SJCRH30 (cell line): Measurements from ENCODE around the gene CCDC138. TPM values are rescaled to one million over a fixed set of nuclear protein-coding genes. Genes with fewer than 3 reads are reported as not detected.

ENCODE experiments used
- DNase-seq, 2 experiments: peaks; one replicate each; pipeline ENCODE4 v3.0.0-alpha.2; 2015 to 2020
- H3K27ac ChIP-seq: fragments of 250-450 bp; sonication (Bioruptor Pico); 2 replicates; pipeline ENCODE4 v1.5.1; 2020; ENCODE audit warnings: mild to moderate bottlenecking, moderate library complexity
- H3K27me3 ChIP-seq: fragments of 250-450 bp; sonication (Bioruptor Pico); 2 replicates; pipeline ENCODE4 v1.5.1; 2020; ENCODE audit warnings: mild to moderate bottlenecking, moderate library complexity
- H3K36me3 ChIP-seq: fragments of 250-450 bp; sonication (Bioruptor Pico); 2 replicates; pipeline ENCODE4 v1.5.1; 2020; ENCODE audit warnings: mild to moderate bottlenecking, moderate library complexity
- H3K4me1 ChIP-seq: fragments of 250-450 bp; sonication (Bioruptor Pico); 2 replicates; pipeline ENCODE4 v1.5.1; 2020; ENCODE audit warnings: mild to moderate bottlenecking, moderate library complexity
- H3K4me3 ChIP-seq: fragments of 250-450 bp; sonication (Bioruptor Pico); 2 replicates; pipeline ENCODE4 v1.5.1; 2020; ENCODE audit warnings: mild to moderate bottlenecking, moderate library complexity
- H3K9me3 ChIP-seq: fragments of 250-450 bp; sonication (Bioruptor Pico); replicated peaks from 2 replicates; pipeline ENCODE4 v1.5.1; 2020; ENCODE audit warnings: mild to moderate bottlenecking, moderate library complexity
- total RNA-seq: library from RNA; depleted of rRNA; stranded (reverse); fragments of >200 nt; shearing (Covaris generic); gene quantifications from 2 replicates; pipeline ENCODE4 v1.2.3, GENCODE V29; 2014

The CCDC138 gene
- total RNA-seq, 1 experiment from 2014 or later: 47.2 TPM

DNA sequence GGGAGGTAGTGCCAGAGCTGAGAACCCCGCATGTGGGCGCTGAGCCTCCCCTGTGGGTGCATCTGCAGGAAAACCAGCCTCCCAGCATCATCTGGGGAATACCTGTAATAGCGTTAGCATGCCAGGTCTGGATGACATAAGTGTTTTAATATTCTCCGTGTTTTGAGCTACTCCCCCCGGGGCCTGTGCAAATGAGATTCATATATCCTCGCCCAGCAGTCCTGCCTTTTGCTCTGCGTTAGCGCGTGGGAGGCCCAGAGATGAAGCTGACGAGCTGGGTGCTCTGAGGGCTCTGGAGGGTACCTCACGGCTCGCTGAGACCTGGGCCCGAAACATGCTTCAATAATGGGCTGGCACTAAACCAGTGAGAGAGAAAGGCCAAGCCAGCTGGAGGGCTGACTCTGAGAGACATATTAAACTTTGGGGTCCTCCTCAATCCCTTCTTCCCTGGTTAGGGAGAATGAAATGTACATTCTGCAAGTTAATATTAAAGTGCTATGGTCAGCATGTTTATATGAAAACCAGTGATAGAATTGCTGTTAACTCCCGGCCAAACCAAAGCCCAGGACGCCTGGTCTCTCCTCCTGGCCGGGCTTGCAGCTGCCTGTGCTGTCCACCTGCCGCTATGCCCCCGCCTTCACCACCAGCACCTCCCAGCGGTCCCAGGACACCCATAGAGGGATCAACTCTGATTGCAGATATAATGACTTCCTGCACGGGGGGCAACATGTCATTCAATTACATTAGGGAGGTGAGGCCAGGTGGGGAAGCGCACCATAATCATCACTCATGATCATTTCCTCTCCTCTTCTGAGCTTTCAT, 125.4 kb downstream of the CCDC138 start:
- peaks cover 14% of the 10 kb centered on the region; the same call in 1 of the 2 replicates for H3K4me1 ChIP-seq
- no peaks in the 10 kb centered on the region for H3K36me3 ChIP-seq
- no peak overlapping the region for H3K4me3 ChIP-seq
- H3K27me3 ChIP-seq: no peaks in the 10 kb centered on the region
- no peaks in the 10 kb centered on the region for H3K9me3 ChIP-seq
- DNase-seq: no peak
- no peak overlapping the region for H3K27ac ChIP-seq

DNA sequence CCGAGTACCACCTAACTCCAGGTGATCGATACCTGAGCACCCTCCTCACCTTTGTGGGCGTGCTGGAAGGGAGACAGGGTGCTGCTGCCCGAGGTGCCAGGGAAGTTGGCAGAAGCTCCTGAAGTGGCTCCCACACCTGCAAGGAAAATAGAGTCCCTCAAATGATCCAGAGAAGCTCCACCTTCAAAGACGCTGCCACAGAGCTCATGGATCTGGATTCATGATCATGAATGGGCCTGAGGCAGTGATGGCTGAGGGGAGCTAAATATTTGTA, 126.0 kb downstream of the CCDC138 start:
- DNase-seq: no peak
- no peaks in the 10 kb centered on the region for H3K9me3 ChIP-seq
- H3K27ac ChIP-seq: no peak overlapping the region
- H3K36me3 ChIP-seq: no peaks in the 10 kb centered on the region
- H3K27me3 ChIP-seq: no peaks in the 10 kb centered on the region
- H3K4me1 ChIP-seq: peaks cover 19% of the 10 kb centered on the region
- H3K4me3 ChIP-seq: no peak overlapping the region

DNA sequence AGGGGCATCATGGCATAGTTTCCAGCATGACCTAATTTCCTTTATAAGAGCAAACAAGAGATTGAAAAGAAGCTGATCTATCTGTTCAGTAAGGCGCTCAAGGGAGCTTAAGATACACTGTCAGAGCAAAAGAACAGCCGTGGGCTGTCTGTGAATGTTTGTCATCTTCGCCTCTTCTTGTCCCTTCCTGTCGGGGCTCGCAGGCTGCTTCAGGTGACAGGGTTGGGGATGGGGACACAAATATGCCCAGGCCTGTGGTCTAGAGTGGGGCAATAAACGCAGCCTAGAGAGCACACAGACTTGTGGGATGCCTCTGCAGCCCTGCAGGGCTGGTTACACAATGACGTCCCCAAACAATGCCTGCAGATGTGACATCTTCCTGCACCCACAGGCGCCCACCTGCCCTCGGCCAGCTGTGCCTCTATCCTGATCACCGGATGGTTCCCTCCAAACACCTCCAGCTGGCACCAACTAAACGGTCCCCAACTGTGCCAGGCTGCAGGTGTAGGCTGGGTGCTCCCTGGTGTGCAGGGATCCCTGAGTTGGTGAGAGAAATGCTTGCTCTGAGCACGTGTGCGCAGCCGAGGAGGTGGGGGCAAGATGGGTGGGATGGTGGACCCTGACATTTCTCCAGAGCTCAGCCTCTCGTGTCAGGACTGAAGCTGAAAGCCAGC, 129.7 kb downstream of the CCDC138 start:
- no peak for DNase-seq
- no peaks in the 10 kb centered on the region for H3K36me3 ChIP-seq
- H3K4me3 ChIP-seq: no peak overlapping the region
- H3K9me3 ChIP-seq: no peaks in the 10 kb centered on the region
- H3K27me3 ChIP-seq: no peaks in the 10 kb centered on the region
- H3K4me1 ChIP-seq: peaks cover 5% of the 10 kb centered on the region
- H3K27ac ChIP-seq: no peak overlapping the region

DNA sequence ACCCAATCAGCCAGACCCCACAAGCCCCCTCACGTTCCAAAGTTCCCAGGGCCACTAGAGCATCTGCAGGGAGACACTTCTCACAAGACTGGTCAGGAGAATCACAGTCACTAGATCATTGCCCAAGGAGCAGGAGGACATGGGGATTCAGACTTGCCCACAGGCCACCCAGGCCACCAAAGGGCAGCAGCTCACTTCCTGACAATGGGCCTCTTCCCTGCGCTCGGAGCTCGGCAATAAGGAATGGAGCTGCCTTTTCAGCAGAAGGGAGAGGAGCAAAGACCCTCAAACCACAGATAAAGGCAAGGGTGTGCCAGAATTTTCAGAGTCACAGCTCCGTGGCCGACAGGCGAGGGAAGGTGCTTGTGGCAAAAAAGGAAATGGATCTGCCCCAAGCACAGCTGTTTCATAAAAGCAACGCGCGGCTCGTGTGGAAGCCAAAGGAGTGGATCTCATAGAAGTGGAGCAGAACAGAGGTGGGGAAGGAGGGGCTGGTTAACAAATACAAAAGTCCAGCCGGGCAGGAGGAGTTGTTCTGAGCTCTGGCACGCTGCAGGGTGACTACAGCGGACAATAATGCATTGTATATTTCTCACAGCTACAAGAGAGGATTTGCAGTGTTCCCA, 130.3 kb downstream of the CCDC138 start:
- peak; percentile 50 to 65 for DNase-seq

DNA sequence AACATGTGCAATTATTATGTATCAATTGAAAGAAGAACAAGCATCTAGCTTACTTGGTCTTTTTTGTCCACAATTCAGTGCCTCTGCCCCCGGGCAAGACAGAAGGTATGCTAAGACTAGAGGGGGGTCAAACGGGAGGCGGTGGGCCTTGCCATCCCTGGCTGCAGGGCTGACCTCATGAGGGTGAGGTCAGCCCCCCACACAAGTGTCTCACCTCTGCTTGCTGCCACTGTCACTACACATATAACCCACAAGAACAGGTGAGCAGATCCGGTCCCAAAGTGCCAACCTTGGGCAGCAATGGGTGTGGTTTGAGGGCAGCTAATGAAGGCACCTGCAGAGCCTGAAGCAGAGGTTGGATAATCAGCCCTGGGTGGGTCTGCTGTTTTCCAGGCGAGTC, 131.0 kb downstream of the CCDC138 start:
- Histone ChIP-seq H3K27me3 (no peaks in the 10 kb centered on the region; the same call in 1 of the 2 replicates), H3K36me3 (no peaks in the 10 kb centered on the region), H3K4me3 (no peak overlapping the region), H3K9me3 (no peaks in the 10 kb centered on the region), H3K4me1 (peaks cover 5% of the 10 kb centered on the region), H3K27ac (no peak overlapping the region)
- DNase-seq: no peak

More for the DNA sequence above, 130.3 kb downstream of the CCDC138 start:
- H3K27me3 ChIP-seq: no peaks in the 10 kb centered on the region; the same call in 1 of the 2 replicates
- no peaks in the 10 kb centered on the region for H3K36me3 ChIP-seq
- peaks cover 5% of the 10 kb centered on the region for H3K4me1 ChIP-seq
- 0 out of 2 replicates have a peak overlapping the region, but pooled peaks have one; percentile 2 for H3K4me3 ChIP-seq
- no peak overlapping the region for H3K27ac ChIP-seq
- no peaks in the 10 kb centered on the region for H3K9me3 ChIP-seq

DNA sequence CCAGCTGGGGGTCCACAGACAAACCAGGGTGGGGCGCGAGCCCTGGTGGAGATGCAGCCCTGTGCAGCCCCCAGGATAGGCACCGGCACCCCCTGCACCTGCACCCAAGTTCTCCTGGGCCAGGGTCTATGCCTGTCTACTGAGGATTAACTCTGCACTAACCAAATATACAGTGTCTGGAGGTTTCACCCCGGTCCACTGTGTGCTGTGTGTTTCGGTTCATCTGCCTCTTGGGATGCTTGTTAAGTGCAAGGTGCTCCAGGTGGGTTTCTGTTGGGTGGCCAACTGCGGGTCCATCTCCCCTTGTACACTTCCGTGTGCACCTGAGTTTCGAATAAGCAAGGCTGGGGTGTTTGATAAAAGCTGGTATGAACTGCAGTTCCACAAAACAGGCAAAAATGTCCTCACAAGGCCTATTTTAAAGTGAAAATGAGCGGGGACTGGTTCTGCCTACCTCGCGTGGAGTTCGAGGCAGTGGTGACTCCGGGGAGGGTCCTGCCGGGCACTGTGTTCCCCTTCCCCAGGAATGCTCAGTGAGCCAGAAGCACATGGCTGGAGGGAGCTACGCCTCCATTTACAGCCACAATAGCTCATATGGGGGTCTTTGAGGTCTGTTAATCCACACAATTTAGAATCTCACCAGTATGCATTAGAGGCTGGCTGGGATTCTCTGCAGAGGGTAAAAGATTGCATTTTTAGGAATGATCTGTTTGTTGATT, 131.7 kb downstream of the CCDC138 start:
- Histone ChIP-seq H3K4me1 (peaks cover 5% of the 10 kb centered on the region), H3K27ac (no peak overlapping the region), H3K9me3 (no peaks in the 10 kb centered on the region), H3K36me3 (no peaks in the 10 kb centered on the region), H3K4me3 (no peak overlapping the region), H3K27me3 (no peaks in the 10 kb centered on the region; the same call in 1 of the 2 replicates)
- no peak for DNase-seq

DNA sequence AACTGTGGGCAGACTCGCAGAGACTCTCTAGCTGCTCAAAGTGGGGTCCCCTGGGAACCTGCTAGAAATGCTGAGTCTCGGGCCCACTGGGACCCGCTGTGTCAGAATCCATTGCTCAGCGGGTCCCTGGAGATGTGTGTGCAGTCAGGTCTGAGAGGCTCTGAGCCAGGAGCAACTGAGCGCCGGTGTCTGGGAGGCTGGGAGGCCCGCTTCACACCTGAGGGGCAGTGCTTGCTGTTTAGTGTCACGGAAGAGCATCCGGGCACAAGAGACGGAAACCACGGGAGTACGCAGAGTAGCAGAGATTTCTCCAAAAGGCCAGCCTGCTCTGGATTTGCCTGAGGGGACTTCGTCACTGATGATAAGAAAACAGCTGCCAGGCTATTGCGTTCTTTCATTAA, 132.4 kb downstream of the CCDC138 start:
- H3K4me1 ChIP-seq: peaks cover 5% of the 10 kb centered on the region
- H3K9me3 ChIP-seq: no peaks in the 10 kb centered on the region
- H3K4me3 ChIP-seq: no peak overlapping the region
- H3K27ac ChIP-seq: no peak overlapping the region
- DNase-seq: peak; percentile 56 to 75
- no peaks in the 10 kb centered on the region for H3K36me3 ChIP-seq
- H3K27me3 ChIP-seq: no peaks in the 10 kb centered on the region; the same call in 1 of the 2 replicates

DNA sequence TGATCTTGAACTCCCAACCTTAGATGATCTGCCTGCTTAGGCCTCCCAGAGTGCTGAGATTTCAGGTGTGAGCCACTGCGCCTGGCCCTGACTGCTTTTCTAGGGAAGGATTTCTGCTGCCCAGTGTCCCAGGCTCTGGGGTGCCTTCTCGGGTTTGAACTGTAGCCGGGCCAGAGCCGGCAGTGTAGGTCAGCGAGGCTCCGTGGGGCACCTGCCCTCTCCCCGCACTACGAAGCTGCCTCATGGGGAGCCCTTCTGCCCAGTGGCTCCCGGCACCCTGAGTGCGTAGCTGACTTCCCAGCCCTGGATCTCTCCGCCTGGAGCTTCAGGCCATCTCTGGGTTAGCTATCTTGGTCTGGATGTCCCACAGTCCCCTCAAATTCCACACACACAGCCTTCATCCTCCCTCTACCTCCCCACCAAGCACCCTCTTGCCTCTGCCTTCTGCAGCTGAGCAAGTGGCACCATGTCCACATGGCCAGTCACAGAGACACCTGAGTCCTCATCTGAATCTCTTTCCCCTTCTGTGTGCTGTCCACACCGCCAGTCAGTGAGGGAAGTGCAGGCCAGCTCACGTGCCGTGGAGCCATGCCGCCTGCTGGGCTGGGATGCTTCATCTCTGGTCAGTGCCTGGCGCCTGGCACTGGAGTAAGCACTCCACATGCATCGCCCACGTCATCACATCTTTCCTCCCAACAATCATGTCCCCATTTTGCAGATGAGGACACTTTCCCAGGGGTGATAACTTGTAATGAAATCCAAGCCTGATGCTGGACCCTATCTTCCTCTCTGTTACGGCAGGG, 133.2 kb downstream of the CCDC138 start:
- no peak overlapping the region for H3K27ac ChIP-seq
- H3K9me3 ChIP-seq: no peaks in the 10 kb centered on the region
- H3K4me3 ChIP-seq: no peak overlapping the region
- H3K36me3 ChIP-seq: no peaks in the 10 kb centered on the region
- DNase-seq: no peak
- H3K27me3 ChIP-seq: no peaks in the 10 kb centered on the region; the same call in 1 of the 2 replicates
- H3K4me1 ChIP-seq: peaks cover 5% of the 10 kb centered on the region

DNA sequence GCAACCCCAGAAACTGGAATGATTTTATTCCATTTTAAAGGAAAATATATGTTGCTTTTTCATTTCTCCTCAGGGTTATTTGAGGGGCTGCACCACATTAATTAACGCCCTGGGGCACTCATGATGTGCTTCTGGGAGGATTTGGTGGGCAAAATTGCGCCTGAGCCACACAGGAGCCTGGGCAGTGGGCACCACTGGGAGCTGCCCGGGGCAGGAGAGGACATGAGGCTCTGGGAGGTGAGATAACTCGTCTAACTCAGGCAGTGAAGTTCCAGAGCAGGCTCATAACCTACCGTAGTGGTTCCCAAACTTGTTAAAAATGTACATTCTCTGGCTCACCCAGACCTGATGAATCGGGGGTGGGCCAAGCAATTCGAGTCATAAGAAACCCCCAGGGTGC, 134.1 kb downstream of the CCDC138 start:
- no peak for DNase-seq
- H3K36me3 ChIP-seq: no peaks in the 10 kb centered on the region
- H3K27ac ChIP-seq: no peak overlapping the region
- H3K4me1 ChIP-seq: peaks cover 5% of the 10 kb centered on the region
- no peaks in the 10 kb centered on the region; the same call in 1 of the 2 replicates for H3K27me3 ChIP-seq
- H3K4me3 ChIP-seq: no peak overlapping the region
- no peaks in the 10 kb centered on the region for H3K9me3 ChIP-seq

DNA sequence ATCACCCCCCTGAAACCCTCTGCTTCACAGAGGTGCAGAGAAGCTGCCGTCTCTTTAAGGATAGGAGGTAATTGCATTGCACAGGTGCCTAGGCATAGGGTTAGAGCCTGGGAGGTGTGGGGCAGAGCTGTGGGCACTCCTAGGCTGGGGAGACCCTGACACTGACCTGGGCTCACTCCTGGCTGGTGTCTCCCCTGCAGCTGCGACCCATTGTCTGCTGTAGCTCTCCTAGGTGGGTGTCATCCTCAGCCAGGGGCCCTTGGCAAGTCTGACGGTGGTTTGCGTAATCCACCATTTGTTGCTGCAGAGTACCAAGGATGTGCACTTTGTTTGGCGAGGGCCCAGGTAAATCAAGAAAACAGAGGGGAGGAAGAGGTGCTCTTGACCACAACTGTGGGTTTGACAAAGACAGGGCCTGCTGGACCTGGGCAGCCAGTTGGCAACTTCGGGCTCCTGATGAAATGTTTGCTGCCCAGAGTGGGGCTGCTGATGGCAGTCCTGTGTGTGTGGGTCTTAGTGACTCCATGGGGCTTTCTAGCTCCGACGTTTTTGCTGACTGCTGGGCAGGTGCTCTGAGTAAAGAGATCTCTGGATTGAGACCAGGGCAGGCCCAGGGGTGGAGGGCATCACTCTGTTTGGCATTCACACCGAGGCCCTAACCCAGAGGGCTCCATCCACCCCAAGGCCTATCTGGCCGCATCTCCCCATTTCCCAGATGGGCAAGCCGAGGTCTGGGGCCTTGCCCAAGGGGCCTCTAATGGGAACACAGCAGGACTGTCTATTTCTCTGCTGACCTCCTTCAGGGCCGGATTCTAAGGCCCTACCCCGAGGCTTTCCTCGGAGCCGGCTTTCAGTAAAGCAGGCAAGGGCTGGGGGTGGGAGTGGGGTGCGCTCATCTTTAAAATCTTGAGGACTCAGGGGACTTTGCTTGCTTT, 134.8 kb downstream of the CCDC138 start:
- Histone ChIP-seq H3K4me3 (no peak overlapping the region), H3K9me3 (no peaks in the 10 kb centered on the region), H3K27me3 (no peaks in the 10 kb centered on the region; the same call in 1 of the 2 replicates), H3K36me3 (no peaks in the 10 kb centered on the region), H3K4me1 (peaks cover 5% of the 10 kb centered on the region), H3K27ac (no peak overlapping the region)
- DNase-seq: no peak

DNA sequence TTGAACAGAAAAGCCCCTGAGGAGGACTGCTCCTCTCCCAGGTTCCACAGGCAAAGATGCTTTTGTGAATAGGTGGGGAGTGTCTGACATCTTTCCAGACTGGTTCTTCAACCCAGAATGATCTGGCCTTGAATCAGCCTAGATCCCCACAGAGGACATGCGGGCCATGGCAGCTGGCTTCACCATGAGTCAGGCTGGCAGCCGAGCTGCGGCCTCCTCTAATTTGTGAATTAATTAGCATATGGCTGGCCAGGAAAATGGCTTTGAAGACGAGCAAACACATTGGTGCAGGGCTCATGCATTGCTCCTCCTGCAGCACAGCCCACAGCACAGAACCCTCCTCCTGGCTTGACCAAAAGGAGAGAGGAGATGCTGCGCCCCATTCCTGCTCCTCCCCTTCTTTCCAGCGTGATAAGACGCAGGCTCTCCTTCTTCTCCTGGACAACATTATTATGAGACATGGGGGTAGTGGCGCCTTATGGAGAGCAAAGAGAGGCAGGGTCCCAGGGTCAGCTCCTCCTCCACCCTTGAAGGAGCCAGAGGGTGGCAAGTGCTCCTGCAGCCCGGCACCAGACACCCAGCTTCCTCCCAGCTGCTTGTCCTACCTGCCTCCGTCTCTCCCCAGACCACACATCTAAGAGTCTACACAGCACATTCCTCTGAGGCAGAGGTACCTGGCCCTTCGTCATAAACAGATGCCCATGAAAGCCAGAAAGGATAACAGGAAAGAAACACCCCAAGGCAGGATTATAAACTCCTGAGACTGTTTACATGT, 135.8 kb downstream of the CCDC138 start:
- Histone ChIP-seq H3K36me3 (no peaks in the 10 kb centered on the region), H3K27me3 (no peaks in the 10 kb centered on the region; the same call in 1 of the 2 replicates), H3K27ac (no peak overlapping the region), H3K9me3 (no peaks in the 10 kb centered on the region), H3K4me3 (no peak overlapping the region), H3K4me1 (peaks cover 3% of the 10 kb centered on the region)
- no peak for DNase-seq

DNA sequence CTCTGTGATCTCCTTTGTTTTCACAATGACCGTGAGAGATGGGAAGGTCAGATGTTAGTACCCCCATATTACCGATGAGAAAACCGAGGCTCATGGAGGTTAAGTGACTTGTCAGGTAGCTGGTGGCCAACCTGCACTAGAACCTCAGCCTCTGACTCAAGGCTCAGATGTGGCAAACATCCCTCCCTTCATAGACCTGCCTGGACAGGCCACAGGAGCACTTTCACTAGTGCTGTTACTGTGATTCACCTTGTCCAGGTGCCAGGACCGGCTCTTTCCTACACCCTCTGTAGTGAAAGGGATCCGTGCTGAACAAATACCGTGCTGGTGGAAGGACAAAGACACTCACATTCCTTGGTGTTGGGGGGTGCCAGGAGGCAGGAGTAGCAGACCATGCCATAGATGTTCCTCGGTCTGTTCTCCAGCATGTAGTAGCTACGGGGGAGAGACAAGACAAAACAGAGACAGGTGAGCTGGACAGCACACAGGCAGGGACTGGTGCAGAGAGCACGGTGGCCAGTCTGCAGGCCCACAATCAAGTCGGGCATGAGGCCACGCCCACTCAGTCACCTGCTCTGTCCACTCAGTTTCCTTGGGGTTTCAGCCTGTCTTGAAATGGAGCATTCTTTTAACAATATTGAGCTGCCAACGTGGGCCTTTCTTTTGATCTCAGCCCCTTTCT, 136.6 kb downstream of the CCDC138 start:
- H3K4me1 ChIP-seq: no peaks in the 10 kb centered on the region
- no peak for DNase-seq
- no peaks in the 10 kb centered on the region; the same call in 1 of the 2 replicates for H3K27me3 ChIP-seq
- no peak overlapping the region for H3K27ac ChIP-seq
- H3K9me3 ChIP-seq: no peaks in the 10 kb centered on the region
- H3K4me3 ChIP-seq: no peak overlapping the region
- H3K36me3 ChIP-seq: no peaks in the 10 kb centered on the region
